GM06990 (cell line): Measurements from ENCODE around the gene ZNF587B.
A peak's percentile ranks its signal among the peaks of the same experiment; 100 is the strongest.
"Not testable (repeated sequence)": the region's sequence is repeated elsewhere in the genome, so short reads cannot be mapped to it uniquely, and the experiment has no call there.

Source experiments
- DNase-seq: peaks from one replicate; pipeline ENCODE4 v3.0.0-alpha.2; 2011; ENCODE audit not compliant: insufficient read length; ENCODE audit errors: extremely low read depth
- H3K27me3 ChIP-seq: replicated peaks from 2 replicates; pipeline ENCODE4 v1.6.0; 2011; ENCODE audit warnings: low read length; ENCODE audit not compliant: control insufficient read depth, insufficient read depth
- H3K36me3 ChIP-seq: 2 replicates; pipeline ENCODE4 v1.5.1; 2011; ENCODE audit warnings: low read length; ENCODE audit not compliant: control insufficient read depth, insufficient read depth
- H3K4me3 ChIP-seq: replicated peaks from 2 replicates; pipeline ENCODE4 v1.5.1; 2011; ENCODE audit warnings: low read depth, mild to moderate bottlenecking, control low read depth, low read length
- TF ChIP-seq, protein P1 (sequence below): IDR thresholded peaks from 2 replicates; pipeline ENCODE4 v1.5.1; 2011; ENCODE audit warnings: low read length, control low read depth, mild to moderate bottlenecking, inconsistent platforms; ENCODE audit not compliant: insufficient read depth, poor library complexity, severe bottlenecking

The ZNF587B gene

GRCh38 chr19:57812226-57812625, 17.9 kb upstream of the ZNF587B start:
- DNase-seq, result peak; percentile 36
- Histone ChIP-seq H3K4me3 (no peak overlapping the region), H3K27me3 (no peaks in the 10 kb centered on the region), H3K36me3 (peaks cover 7% of the 10 kb centered on the region)
- TF ChIP-seq, protein P1, sequence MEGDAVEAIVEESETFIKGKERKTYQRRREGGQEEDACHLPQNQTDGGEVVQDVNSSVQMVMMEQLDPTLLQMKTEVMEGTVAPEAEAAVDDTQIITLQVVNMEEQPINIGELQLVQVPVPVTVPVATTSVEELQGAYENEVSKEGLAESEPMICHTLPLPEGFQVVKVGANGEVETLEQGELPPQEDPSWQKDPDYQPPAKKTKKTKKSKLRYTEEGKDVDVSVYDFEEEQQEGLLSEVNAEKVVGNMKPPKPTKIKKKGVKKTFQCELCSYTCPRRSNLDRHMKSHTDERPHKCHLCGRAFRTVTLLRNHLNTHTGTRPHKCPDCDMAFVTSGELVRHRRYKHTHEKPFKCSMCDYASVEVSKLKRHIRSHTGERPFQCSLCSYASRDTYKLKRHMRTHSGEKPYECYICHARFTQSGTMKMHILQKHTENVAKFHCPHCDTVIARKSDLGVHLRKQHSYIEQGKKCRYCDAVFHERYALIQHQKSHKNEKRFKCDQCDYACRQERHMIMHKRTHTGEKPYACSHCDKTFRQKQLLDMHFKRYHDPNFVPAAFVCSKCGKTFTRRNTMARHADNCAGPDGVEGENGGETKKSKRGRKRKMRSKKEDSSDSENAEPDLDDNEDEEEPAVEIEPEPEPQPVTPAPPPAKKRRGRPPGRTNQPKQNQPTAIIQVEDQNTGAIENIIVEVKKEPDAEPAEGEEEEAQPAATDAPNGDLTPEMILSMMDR, result no peak

- H3K36me3 ChIP-seq, DNase-seq, H3K27me3 ChIP-seq, H3K4me3 ChIP-seq: not testable (repeated sequence)
These were observed 16.9 kb upstream of the ZNF587B start for GRCh38 chr19:57812975-57813820.

- Histone ChIP-seq H3K27me3 (no peaks in the 10 kb centered on the region), H3K4me3 (peak overlapping the region; percentile 91), H3K36me3 (peaks cover 4% of the 10 kb centered on the region)
- TF ChIP-seq, protein P1, result no peak
- DNase-seq, result no peak
These were observed 16.1 kb upstream of the ZNF587B start for GRCh38 chr19:57813919-57814504.

DNA sequence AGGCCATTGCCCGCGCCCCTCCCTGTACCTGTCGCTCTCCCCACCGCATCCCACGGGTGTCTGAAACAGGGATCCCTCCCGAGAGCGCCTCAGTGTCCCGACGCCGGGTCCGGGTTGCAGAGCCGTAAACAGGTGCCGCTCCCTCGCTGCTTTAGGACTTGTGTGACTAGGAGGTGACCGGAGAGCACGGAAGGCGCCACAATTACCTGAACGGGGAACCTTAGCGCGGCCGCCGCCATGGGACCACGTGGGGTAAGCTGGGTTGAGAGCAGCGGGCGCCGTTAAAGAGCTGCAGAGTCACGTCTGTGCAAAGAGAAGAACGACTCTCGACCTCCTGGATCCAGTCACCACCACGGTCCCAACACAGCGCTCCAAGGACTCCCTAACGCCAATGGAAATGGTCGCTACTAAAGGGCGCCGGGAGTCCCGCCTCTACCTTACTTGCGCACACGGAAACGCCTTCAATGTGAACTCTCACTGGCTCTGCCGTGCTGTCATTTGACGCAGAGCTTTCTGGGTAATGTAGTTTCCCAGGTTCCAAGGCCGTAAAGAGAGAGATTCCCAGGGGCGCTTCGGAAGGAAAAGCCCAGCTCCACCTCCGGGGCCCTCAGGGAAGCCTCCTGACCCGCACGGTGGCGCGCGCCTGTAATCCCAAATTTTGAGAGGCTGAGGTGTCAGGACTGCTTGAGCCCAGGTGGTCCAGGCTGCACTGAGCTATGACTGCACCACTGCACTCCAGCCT, 15.4 kb upstream of the ZNF587B start, which contains the start of gene ZNF552:
Gene ZNF552, minus strand, starts transcription at position 409 of the 742 bp plus-strand sequence. Its CDS starts 170 bp downstream, at position 239.
- DNase-seq, result peak; percentile 76
- H3K36me3 ChIP-seq, result peaks cover 4% of the 10 kb centered on the region
- H3K4me3 ChIP-seq, result peak within 1 kb of the TSS; percentile 91
- H3K27me3 ChIP-seq, result no peaks in the 10 kb centered on the region
- TF ChIP-seq, protein P1, result no peak

GRCh38 chr19:57815247-57816075, 14.6 kb upstream of the ZNF587B start:
- no peaks in the 10 kb centered on the region for H3K27me3 ChIP-seq
- peak overlapping the region; percentile 41 for H3K4me3 ChIP-seq
- peaks cover 2% of the 10 kb centered on the region for H3K36me3 ChIP-seq
- TF ChIP-seq, protein P1, result no peak
- DNase-seq, result no peak
